Measurements from ENCODE around the gene RPS6KA5.

The RPS6KA5 gene

DNA sequence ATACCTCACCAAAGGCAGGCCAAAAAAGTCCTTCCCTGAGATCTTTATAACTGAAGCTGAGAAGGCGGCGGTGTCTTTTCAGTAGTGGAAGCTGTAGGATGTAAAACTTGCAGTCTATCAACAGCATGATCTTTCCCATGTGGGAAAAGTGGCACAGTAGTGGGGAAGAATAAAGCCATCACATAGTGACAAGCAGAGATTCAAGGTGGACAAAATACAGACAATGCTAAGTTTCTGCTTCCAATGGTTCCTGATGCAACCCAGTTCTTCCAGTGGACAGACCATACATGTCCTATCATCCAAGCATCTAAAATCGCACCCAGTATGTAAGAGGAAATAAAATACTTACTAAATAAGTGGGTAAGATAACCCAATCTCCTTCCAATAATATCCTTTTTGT lies 4.1 kb downstream of the RPS6KA5 start:
- no peak overlapping the region for H4K12ac ChIP-seq (ENCODE audit: low read depth, low read length)
- H3K27ac ChIP-seq (ENCODE audit: low read depth, low read length) = no peak overlapping the region
- no peak overlapping the region for H3K14ac ChIP-seq (ENCODE audit: low read length)
- no peak overlapping the region for H2AK5ac ChIP-seq (ENCODE audit: low read length)
- H3K79me1 ChIP-seq (ENCODE audit: low read length) = peaks cover 5% of the 10 kb centered on the region
- no peak for DNase-seq
- no peak overlapping the region for H4K91ac ChIP-seq (ENCODE audit: low read depth, low read length)
- H3K4me2 ChIP-seq (ENCODE audit: low read length) = no peak overlapping the region
- H2BK120ac ChIP-seq (ENCODE audit: insufficient read depth, low read length, poor library complexity) = no peak overlapping the region
- peaks cover 4% of the 10 kb centered on the region for H3K79me2 ChIP-seq (ENCODE audit: control insufficient read depth, insufficient read depth, low read length, poor library complexity)
- no peak overlapping the region for H2BK12ac ChIP-seq (ENCODE audit: low read length)
- no peak overlapping the region for H3K4ac ChIP-seq (ENCODE audit: low read depth, low read length)
- no peak overlapping the region for H3K23ac ChIP-seq (ENCODE audit: low read length)
- no peak overlapping the region for H2AFZ ChIP-seq (ENCODE audit: insufficient read depth, low read length, poor library complexity)
- no peaks in the 10 kb centered on the region for H3K36me3 ChIP-seq (ENCODE audit: control insufficient read depth in 1 of 2, insufficient read depth in 2 of 2, low read length in 2 of 2)
- no peaks in the 10 kb centered on the region for H3K27me3 ChIP-seq (ENCODE audit: insufficient read depth, low read length)
- H3K4me3 ChIP-seq (ENCODE audit: low read depth, low read length) = no peak overlapping the region
- H3K4me1 ChIP-seq (ENCODE audit: control insufficient read depth in 1 of 2, insufficient read depth in 2 of 2, low read length in 2 of 2) = no peaks in the 10 kb centered on the region
- H3K18ac ChIP-seq (ENCODE audit: low read length) = no peak overlapping the region
- H2BK5ac ChIP-seq (ENCODE audit: low read depth, low read length, poor library complexity) = no peak overlapping the region
- WGBS (ENCODE audit: extremely low coverage, insufficient coverage, insufficient read length) = no CpG with 5 or more reads among the region's 3 CpGs
- no peaks in the 10 kb centered on the region for H3K9me3 ChIP-seq (ENCODE audit: insufficient read depth, low read depth, low read length)
- no peak overlapping the region for H4K8ac ChIP-seq (ENCODE audit: low read depth, low read length)
- no peak overlapping the region for H3K9ac ChIP-seq (ENCODE audit: low read length)

GRCh38 chr14:91055016-91055415 lies 5.4 kb downstream of the RPS6KA5 start:
- H3K23ac ChIP-seq (ENCODE audit: low read length) = no peak overlapping the region
- H2BK12ac ChIP-seq (ENCODE audit: low read length) = no peak overlapping the region

DNA sequence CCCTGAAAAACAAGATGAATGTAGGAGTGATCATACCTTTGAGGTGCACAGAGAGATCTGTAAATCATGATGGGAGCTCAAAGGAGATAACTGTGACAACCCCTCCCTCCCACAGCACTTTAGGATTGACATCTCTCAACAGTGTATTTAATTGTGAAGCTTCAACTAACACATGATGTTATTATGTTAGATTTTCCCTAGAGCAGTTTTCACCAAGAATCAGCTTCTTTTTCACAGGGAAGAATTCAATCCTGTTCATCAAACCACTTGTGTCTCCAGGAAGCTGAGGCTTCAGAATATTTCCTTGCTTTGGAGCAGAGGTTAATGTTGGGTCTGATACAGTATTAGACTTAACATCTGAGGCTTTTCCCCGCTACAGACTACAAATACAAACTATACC lies 11.8 kb downstream of the RPS6KA5 start:
- H4K8ac ChIP-seq (ENCODE audit: low read depth, low read length) = no peak overlapping the region
- H4K91ac ChIP-seq (ENCODE audit: low read depth, low read length) = no peak overlapping the region
- H3K4ac ChIP-seq (ENCODE audit: low read depth, low read length) = no peak overlapping the region
- H4K12ac ChIP-seq (ENCODE audit: low read depth, low read length) = no peak overlapping the region
- H3K27me3 ChIP-seq (ENCODE audit: insufficient read depth, low read length) = no peaks in the 10 kb centered on the region
- H3K9ac ChIP-seq (ENCODE audit: low read length) = no peak overlapping the region
- no peak overlapping the region for H2BK5ac ChIP-seq (ENCODE audit: low read depth, low read length, poor library complexity)
- DNase-seq = no peak
- H3K14ac ChIP-seq (ENCODE audit: low read length) = no peak overlapping the region
- no peaks in the 10 kb centered on the region for H3K79me2 ChIP-seq (ENCODE audit: control insufficient read depth, insufficient read depth, low read length, poor library complexity)
- H2AK5ac ChIP-seq (ENCODE audit: low read length) = no peak overlapping the region
- H3K4me2 ChIP-seq (ENCODE audit: low read length) = no peak overlapping the region
- no peak overlapping the region for H3K18ac ChIP-seq (ENCODE audit: low read length)
- H2AFZ ChIP-seq (ENCODE audit: insufficient read depth, low read length, poor library complexity) = no peak overlapping the region
- no peak overlapping the region for H3K4me3 ChIP-seq (ENCODE audit: low read depth, low read length)
- H3K9me3 ChIP-seq (ENCODE audit: insufficient read depth, low read depth, low read length) = no peaks in the 10 kb centered on the region
- H2BK12ac ChIP-seq (ENCODE audit: low read length) = no peak overlapping the region
- no peaks in the 10 kb centered on the region for H3K79me1 ChIP-seq (ENCODE audit: low read length)
- H3K27ac ChIP-seq (ENCODE audit: low read depth, low read length) = no peak overlapping the region
- no CpG with 5 or more reads among the region's 1 CpG for WGBS (ENCODE audit: extremely low coverage, insufficient coverage, insufficient read length)
- H2BK120ac ChIP-seq (ENCODE audit: insufficient read depth, low read length, poor library complexity) = no peak overlapping the region
- no peaks in the 10 kb centered on the region for H3K4me1 ChIP-seq (ENCODE audit: control insufficient read depth in 1 of 2, insufficient read depth in 2 of 2, low read length in 2 of 2)
- H3K23ac ChIP-seq (ENCODE audit: low read length) = no peak overlapping the region
- no peaks in the 10 kb centered on the region for H3K36me3 ChIP-seq (ENCODE audit: control insufficient read depth in 1 of 2, insufficient read depth in 2 of 2, low read length in 2 of 2)

More at GRCh38 chr14:91055016-91055415, 5.4 kb downstream of the RPS6KA5 start:
- no peak overlapping the region for H3K9ac ChIP-seq (ENCODE audit: low read length)
- H3K18ac ChIP-seq (ENCODE audit: low read length) = no peak overlapping the region
- H3K4me3 ChIP-seq (ENCODE audit: low read depth, low read length) = no peak overlapping the region
- peaks cover 4% of the 10 kb centered on the region for H3K79me2 ChIP-seq (ENCODE audit: control insufficient read depth, insufficient read depth, low read length, poor library complexity)
- peaks cover 3% of the 10 kb centered on the region for H3K79me1 ChIP-seq (ENCODE audit: low read length)
- no peaks in the 10 kb centered on the region for H3K9me3 ChIP-seq (ENCODE audit: insufficient read depth, low read depth, low read length)
- no peak overlapping the region for H4K8ac ChIP-seq (ENCODE audit: low read depth, low read length)
- H4K91ac ChIP-seq (ENCODE audit: low read depth, low read length) = no peak overlapping the region
- H4K12ac ChIP-seq (ENCODE audit: low read depth, low read length) = no peak overlapping the region
- H2AK5ac ChIP-seq (ENCODE audit: low read length) = no peak overlapping the region
- no peak overlapping the region for H3K27ac ChIP-seq (ENCODE audit: low read depth, low read length)
- H3K14ac ChIP-seq (ENCODE audit: low read length) = no peak overlapping the region
- DNase-seq = no peak
- no peak overlapping the region for H2BK120ac ChIP-seq (ENCODE audit: insufficient read depth, low read length, poor library complexity)
- H3K27me3 ChIP-seq (ENCODE audit: insufficient read depth, low read length) = no peaks in the 10 kb centered on the region
- no peaks in the 10 kb centered on the region for H3K36me3 ChIP-seq (ENCODE audit: control insufficient read depth in 1 of 2, insufficient read depth in 2 of 2, low read length in 2 of 2)
- no peak overlapping the region for H3K4ac ChIP-seq (ENCODE audit: low read depth, low read length)
- no peak overlapping the region for H2AFZ ChIP-seq (ENCODE audit: insufficient read depth, low read length, poor library complexity)
- H3K4me1 ChIP-seq (ENCODE audit: control insufficient read depth in 1 of 2, insufficient read depth in 2 of 2, low read length in 2 of 2) = no peaks in the 10 kb centered on the region
- no peak overlapping the region for H3K4me2 ChIP-seq (ENCODE audit: low read length)
- no peak overlapping the region for H2BK5ac ChIP-seq (ENCODE audit: low read depth, low read length, poor library complexity)

GRCh38 chr14:91048265-91048664 lies 12.2 kb downstream of the RPS6KA5 start:
- Histone ChIP-seq H3K4me3 (ENCODE audit: low read depth, low read length) (no peak overlapping the region), H3K27me3 (ENCODE audit: insufficient read depth, low read length) (no peaks in the 10 kb centered on the region), H2BK12ac (ENCODE audit: low read length) (no peak overlapping the region), H3K14ac (ENCODE audit: low read length) (no peak overlapping the region), H3K79me1 (ENCODE audit: low read length) (no peaks in the 10 kb centered on the region), H4K12ac (ENCODE audit: low read depth, low read length) (no peak overlapping the region), H2AFZ (ENCODE audit: insufficient read depth, low read length, poor library complexity) (no peak overlapping the region), H4K8ac (ENCODE audit: low read depth, low read length) (no peak overlapping the region), H4K91ac (ENCODE audit: low read depth, low read length) (no peak overlapping the region), H3K9me3 (ENCODE audit: insufficient read depth, low read depth, low read length) (no peaks in the 10 kb centered on the region), H3K4me1 (ENCODE audit: control insufficient read depth in 1 of 2, insufficient read depth in 2 of 2, low read length in 2 of 2) (no peaks in the 10 kb centered on the region), H3K23ac (ENCODE audit: low read length) (no peak overlapping the region), H3K9ac (ENCODE audit: low read length) (no peak overlapping the region), H2BK5ac (ENCODE audit: low read depth, low read length, poor library complexity) (no peak overlapping the region), H2BK120ac (ENCODE audit: insufficient read depth, low read length, poor library complexity) (no peak overlapping the region), H3K18ac (ENCODE audit: low read length) (no peak overlapping the region), H3K36me3 (ENCODE audit: control insufficient read depth in 1 of 2, insufficient read depth in 2 of 2, low read length in 2 of 2) (no peaks in the 10 kb centered on the region), H3K4ac (ENCODE audit: low read depth, low read length) (no peak overlapping the region), H3K79me2 (ENCODE audit: control insufficient read depth, insufficient read depth, low read length, poor library complexity) (no peaks in the 10 kb centered on the region), H2AK5ac (ENCODE audit: low read length) (no peak overlapping the region), H3K4me2 (ENCODE audit: low read length) (no peak overlapping the region), H3K27ac (ENCODE audit: low read depth, low read length) (no peak overlapping the region)
- no peak for DNase-seq
- WGBS (ENCODE audit: extremely low coverage, insufficient coverage, insufficient read length) = no CpG with 5 or more reads among the region's 2 CpGs
